Medulla oblongata (tissue), 1 donor: ENCODE results near the gene CMC1.

Source experiments
- DNase-seq: peaks from one replicate; pipeline ENCODE4 v3.0.0-alpha.2; 2015; ENCODE audit errors: extremely low spot score

Gene CMC1

DNA sequence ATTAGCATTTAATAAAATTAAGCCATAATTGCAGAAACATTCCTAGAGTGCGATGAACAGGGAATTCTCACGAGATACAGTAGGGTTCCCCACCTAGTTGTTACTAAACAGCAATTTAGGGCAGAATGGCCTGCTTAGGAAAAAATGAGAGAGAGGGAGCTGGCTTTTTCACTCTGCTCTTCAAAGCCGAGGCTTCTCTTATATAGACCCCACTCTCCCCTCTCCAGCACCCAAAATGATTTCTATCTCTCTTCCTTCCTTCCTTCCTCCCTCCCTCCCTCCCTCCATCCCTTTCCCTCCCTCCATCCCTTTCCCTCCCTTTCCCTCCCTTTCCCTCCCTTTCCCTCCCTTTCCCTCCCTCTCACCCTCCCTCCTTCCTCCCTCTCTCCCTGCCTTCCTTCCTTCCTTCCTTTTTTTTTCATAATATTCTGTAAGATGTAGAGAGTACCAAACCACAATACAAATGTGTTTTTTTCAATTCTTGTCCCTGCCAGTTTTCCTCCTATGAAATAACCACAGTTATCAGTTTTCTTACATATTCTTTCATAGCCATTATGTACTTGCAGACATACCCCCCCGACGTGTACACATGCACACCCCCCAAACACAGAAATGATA lies 59.0 kb downstream of the CMC1 start:
- DNase-seq = no peak

DNA sequence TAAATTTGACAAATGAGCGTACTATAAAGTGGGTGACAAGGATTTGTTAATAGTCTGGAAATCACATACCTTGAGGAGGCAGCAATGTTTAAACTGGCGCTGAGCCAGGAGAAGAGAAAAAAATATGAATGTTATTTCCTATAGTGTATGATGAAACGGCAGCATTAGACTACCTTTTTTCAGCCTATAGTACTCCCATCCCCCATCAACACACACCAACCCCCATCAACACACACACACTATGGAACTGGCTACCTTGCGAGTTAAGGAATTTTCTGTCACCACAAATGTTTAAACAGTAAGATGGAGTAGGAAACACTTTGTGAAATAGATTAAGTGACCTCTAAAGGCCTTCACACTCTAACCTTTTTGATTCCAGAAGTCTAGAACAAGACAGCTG lies 60.3 kb downstream of the CMC1 start:
- DNase-seq = no peak

DNA sequence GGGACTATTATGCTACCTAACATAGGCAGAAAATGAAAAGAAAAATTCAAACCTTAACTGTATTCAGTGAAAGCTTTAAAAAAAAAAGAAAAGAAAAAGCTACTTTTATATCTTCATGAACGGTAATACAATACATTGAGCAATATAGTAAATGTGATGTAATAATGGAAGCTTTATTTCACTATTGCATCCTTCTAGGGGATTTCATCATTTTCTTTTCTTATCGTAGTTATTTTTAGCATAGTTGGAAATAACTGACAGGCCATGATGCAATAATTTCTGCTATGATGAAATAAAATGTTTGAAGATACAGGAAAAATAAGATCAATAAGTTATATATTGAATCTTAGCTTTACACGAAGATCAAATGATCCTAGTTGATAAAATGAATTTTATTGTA lies 66.8 kb downstream of the CMC1 start:
- no peak for DNase-seq

DNA sequence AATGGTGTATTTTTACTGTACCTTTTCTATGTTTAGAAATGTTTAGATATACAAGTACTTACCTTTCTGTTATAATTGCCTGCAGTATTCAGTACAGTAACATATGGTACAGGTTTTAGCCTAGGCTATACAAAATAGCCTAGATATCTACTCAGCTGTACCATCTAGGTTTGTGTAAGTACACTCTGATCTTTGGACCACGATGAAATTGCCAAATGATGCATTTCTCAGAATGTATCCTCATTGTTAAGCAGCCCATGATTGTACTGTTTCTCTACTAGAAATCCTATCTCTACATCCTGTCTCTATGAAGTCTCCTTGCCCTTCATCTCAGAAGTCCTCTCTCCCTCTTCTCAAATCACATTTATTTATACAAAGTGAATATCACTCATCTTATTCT lies 74.3 kb downstream of the CMC1 start:
- DNase-seq = no peak

DNA sequence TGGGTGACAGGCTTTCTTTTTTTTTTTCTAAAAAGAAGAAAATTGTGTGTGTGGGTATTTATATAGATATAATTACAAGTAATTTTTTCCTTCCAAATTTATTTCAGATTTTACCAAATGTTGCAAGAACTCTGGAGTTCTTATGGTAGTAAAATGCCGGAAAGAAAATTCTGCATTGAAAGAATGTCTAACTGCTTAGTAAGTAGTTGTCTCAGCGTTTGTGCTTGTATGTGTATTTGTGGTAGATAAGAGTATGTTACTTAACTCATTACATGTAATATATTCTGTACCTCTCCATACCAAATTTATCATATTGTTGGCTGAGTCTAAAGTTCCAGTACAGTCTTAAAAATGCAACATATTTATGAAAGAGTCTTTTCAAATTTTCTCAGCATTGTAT lies 74.8 kb downstream of the CMC1 start:
- DNase-seq = no peak

DNA sequence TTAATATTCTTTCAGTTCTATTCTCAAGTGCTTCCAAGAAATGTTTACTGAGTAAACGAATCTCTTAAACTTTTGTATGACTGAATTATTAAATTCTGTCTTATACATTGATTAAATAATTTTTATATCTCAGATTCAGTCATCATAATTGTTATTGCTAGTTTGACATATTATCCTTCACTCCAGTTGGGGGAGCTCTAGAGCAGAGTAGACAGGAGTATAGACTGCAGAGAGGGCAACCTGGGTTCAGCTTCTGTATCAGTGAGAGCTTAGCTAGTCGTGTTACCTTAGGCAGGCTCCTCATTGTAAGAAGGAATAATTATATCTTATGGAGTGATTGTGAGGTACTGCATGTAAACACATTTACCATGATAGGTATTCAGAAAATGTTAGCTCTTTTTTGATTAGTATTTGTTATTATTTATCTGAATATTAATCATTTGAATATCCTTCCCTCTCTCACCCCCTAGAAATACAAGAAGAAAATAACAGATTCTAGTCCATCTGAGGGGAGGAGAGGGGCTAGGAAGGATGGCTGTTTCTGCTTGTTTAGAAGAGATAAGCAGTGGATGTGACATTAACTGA lies 76.1 kb downstream of the CMC1 start:
- peak; percentile 49 for DNase-seq

DNA sequence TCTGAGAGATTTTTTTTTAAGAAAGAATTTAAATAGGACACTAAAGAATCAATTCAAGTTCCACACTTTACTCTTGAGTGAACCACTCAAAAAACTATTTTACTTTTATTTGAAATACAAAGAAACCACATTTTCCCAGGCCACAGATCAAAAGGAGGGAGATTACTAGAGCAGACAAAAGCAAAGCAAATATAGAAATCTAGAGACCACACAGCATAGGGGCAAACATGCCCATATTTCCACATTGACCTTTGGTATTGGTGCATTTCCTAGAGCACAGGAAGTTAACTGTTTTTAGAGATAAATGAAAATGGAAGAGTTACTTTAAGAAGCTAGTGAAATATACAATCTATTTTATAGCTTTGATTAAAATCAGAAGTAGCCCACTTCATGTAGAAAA lies 79.6 kb downstream of the CMC1 start:
- no peak for DNase-seq

DNA sequence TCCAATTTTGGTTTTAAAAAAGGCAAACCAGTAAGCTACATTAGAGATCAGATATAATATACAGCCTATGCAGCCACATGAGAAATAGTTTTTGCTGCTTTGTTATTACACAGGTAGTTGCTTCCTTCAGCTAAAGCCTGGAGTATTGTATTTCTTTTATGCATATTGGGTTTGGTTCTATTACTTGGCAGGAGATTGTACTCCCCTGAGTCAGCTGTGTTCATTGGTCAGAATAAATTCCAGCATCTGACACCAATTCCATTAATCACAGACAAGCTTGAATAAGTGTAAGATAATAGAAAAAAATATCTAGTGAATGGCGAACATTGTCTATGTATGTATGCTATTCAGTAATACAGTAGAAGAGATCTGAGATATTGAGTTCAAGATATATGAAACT lies 81.0 kb downstream of the CMC1 start:
- DNase-seq = no peak

- no peak for DNase-seq
Observed at GRCh38 chr3:28326458-28326926, 85.1 kb downstream of the CMC1 start.

DNA sequence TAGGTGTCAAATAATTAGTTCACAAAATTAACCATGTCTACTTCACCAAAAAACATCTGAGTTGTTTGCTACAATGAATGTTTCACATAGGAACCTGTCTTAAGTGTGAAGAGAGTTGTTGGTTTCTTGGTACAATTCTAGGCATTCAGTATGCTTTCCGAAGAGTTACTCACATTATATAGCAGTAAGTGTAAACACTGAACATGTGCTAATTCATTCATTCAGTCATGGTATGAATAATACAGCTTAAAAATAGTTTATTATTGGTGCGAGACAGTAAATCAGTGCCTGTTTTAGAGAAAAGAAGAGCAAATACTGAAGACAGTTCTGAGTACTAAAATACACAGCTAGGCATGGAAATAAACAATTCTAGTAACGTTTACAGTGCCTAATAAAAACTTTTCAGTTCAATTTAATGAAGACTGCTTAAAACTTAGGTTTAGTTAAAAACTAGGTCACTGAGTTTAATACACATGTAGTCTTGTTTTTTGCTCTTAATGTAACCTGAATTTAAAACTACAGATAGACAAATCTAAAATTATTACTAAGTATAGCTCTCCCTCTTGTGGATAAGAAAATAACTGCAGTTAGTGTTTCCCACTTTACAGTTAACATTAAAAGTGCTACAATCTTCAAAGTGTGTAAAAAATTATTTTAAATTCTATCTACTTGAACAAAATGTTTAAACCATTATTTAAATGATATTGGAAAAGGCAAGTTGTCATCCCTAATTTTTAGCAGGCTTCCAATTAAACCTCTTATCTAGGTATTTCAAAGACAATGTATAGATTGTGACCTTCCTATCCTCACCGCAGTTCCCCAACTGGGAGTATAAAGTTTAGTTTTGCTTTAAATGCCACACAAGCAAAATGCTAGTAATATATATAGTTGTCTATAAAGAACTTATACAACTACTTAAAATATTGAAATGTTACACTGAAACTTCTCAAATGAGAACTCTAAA lies 87.1 kb downstream of the CMC1 start:
- DNase-seq = peak; percentile 50

GRCh38 chr3:28334552-28334951 lies 93.1 kb downstream of the CMC1 start:
- DNase-seq = no peak

DNA sequence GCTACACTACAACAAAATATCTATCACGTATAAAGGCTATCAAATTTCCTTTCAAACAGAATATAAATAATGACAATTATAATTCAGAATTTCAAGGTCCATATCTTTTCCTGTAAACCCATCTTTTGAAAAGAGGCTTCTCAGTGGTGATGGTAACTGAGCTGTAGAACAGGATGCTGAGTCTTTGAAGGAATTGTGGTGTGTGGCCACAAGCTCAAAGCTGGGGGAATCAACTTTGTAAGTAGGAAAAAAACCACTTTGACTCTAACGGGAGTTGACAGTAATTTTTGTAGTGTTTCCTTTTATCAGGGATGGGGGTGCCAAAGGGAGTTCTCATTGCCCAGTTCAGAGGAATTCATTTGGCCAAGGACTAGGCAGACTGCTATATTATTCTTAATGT lies 93.8 kb downstream of the CMC1 start:
- DNase-seq = no peak

DNA sequence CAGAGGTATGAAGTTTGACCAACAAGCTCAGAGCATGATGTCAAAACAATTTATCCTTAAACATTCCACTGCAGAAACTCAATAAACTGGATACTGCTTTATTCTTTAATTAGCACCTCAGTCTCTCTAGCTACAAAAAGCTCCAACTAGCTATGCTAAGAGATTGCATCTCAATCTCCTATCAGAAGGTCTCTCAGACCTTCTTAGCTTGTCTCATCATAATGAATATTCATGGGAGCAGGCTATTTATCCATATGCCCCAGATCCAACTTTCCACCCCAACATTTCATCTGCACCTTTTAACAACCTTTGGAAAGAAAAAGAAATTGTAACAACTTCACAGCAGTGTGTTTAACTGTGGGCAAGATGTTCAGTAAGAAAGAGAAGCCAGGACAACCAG lies 95.8 kb downstream of the CMC1 start:
- no peak for DNase-seq

- no peak for DNase-seq
Observed at GRCh38 chr3:28343144-28343543, 101.7 kb downstream of the CMC1 start.

GRCh38 chr3:28345690-28346089 lies 104.3 kb downstream of the CMC1 start:
- no peak for DNase-seq

GRCh38 chr3:28347374-28348264 lies 106.2 kb downstream of the CMC1 start:
- DNase-seq = peak; percentile 30

DNA sequence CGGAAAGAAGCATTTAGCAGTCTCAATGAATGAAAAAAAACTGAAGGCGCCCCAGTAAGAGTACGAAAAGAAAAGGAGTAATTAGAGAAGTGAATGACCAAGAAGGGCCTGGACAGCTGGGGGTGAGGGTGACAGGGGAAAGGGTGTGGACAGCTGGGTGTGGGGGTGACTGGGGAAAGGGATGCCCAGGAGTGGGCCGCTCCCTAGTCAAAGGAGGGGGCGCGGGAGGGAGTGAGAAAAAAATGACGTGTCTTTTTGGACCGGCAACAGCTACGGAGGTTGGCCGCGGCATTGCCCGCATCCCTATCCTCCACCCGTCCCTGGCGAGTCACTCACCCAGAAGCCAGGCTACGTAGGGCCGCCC lies 106.8 kb downstream of the CMC1 start:
- no peak for DNase-seq

DNA sequence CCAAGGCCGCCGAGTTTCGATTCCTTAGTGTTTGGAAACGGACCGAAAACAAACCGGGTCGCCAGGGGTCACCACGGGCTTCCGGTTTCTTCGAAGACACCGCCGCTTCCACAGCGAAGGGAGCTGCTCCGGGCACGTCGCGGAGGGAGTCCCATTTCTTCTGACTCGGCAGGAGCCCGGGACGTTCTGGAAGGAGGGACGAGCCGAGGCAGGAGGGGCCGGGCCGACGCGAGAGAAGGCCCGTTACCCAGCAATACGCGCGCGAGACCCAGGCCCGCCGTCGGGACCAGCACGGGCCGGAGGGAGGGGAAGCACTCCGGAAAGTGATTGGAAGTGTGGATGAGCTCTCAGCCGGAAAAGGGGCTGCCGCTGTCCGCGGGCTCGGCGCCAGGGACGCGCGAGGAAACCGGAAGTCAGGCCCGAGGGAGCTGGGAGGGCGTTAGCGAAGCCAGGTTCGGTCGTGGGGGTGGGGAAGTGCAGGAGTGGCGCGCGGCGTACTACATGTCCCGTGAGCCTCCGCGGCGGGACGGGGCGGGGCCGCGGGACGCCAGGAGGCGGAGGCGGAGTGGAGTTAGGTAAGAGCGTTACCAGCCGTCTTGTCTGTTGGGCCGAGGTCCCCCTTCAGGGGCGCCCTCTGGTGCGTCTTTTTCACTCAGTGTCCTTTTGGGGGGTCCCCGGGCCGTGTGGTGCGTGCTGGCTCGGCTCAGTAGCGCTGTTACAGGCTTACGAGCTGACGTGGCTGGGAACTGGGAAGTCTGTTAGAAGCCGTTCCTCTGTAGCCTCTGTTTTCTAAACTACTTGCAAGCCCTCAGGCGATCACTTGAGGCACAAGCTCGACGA lies 107.4 kb downstream of the CMC1 start, which contains the start of the genes AZI2 and ZCWPW2:
TSS of gene AZI2 (minus strand) at position 196 of the 840 bp plus-strand sequence. CDS start 8,207 bp downstream, outside the sequence.
TSS of gene ZCWPW2 (plus strand) at position 93 of the 840 bp plus-strand sequence. CDS start 64,348 bp downstream, outside the sequence.
- peak; percentile 96 for DNase-seq

GRCh38 chr3:28349469-28350000 lies 108.1 kb downstream of the CMC1 start:
- no peak for DNase-seq
